ENCODE data around the gene AKR1D1. TPM values are rescaled to one million over a fixed set of nuclear protein-coding genes. Genes with fewer than 3 reads are reported as not detected.

The AKR1D1 gene
- total and polyA plus RNA-seq, 2 donors (not counting 1 experiment from before 2014, with no cell fraction given), result not detected

DNA sequence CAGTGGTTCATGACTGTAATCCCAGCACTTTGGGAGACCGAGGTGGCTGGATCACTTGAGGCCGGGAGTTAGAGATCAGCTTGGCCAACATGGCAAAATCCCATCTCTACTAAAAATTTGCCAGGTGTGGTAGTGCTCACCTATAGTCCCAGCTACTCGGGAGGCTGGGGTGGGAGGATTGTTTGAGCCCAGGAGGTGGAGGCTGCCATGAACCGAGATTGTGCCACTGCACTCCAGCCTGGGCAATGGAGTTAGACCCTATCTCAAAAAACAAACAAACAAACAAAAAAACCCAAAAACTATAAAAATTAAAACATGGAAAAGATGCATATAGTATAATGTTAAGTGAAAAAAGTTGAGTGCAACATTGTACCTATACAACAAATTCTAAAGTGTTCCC, 81.4 kb downstream of the AKR1D1 start:
- Mint-ChIP-seq H3K9me3 (ENCODE audit: insufficient read depth) (no peaks in the 10 kb centered on the region), H3K27ac (no peak overlapping the region), H3K4me1 (no peaks in the 10 kb centered on the region), H3K4me3 (no peak overlapping the region), H3K27me3 (no peaks in the 10 kb centered on the region)
- Histone ChIP-seq H3K4me3 (ENCODE audit: control extremely low read depth in 1 of 5, extremely low read depth in 1 of 5, insufficient read depth in 1 of 5, low read depth in 2 of 5, low read length in 4 of 5) (no peak overlapping the region), H3K4me2 (replicated peaks; ENCODE audit: low read depth, low read length, poor library complexity, severe bottlenecking) (no peak overlapping the region), H4K20me1 (ENCODE audit: control insufficient read depth, insufficient read depth, low read length, poor library complexity, severe bottlenecking) (no peaks in the 10 kb centered on the region), H3K36me3 (replicated peaks in 1 of 2; ENCODE audit: control extremely low read depth in 1 of 2, control insufficient read depth in 1 of 2, extremely low read depth in 1 of 2, insufficient read depth in 2 of 2, low read length in 1 of 2) (no peaks in the 10 kb centered on the region), H3K4me1 (ENCODE audit: control insufficient read depth in 2 of 2, insufficient read depth in 2 of 2, low read length in 2 of 2) (peaks cover 0 to 2% of the 10 kb centered on the region in 2 donors), H3K79me2 (ENCODE audit: control insufficient read depth, insufficient read depth, low read length) (no peaks in the 10 kb centered on the region), H2AFZ (ENCODE audit: insufficient read depth, low read depth, low read length, poor library complexity, severe bottlenecking) (no peak overlapping the region), H3K9ac (ENCODE audit: low read length) (no peak overlapping the region), H3K27me3 (replicated peaks in 1 of 4; ENCODE audit: control extremely low read depth in 1 of 4, control insufficient read depth in 3 of 4, insufficient read depth in 4 of 4, low read length in 3 of 4) (no peaks in the 10 kb centered on the region), H3K27ac (ENCODE audit: low read length in 2 of 2) (no peak overlapping the region), H3K9me3 (ENCODE audit: control extremely low read depth in 1 of 3, control insufficient read depth in 2 of 3, insufficient read depth in 1 of 3, low read length in 2 of 3) (no peaks in the 10 kb centered on the region)
- TF ChIP-seq EZH2 (IDR thresholded peaks at IDR 0.05; ENCODE audit: borderline replicate concordance, insufficient read depth, low read depth, low read length, poor library complexity, severe bottlenecking), result no peak
- TF ChIP-seq, protein P1, sequence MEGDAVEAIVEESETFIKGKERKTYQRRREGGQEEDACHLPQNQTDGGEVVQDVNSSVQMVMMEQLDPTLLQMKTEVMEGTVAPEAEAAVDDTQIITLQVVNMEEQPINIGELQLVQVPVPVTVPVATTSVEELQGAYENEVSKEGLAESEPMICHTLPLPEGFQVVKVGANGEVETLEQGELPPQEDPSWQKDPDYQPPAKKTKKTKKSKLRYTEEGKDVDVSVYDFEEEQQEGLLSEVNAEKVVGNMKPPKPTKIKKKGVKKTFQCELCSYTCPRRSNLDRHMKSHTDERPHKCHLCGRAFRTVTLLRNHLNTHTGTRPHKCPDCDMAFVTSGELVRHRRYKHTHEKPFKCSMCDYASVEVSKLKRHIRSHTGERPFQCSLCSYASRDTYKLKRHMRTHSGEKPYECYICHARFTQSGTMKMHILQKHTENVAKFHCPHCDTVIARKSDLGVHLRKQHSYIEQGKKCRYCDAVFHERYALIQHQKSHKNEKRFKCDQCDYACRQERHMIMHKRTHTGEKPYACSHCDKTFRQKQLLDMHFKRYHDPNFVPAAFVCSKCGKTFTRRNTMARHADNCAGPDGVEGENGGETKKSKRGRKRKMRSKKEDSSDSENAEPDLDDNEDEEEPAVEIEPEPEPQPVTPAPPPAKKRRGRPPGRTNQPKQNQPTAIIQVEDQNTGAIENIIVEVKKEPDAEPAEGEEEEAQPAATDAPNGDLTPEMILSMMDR (IDR thresholded peaks at IDR 0.05), result no peak
- intact Hi-C loops (cut with micrococcal nuclease), result no loop called here
- ChIA-PET CTCF (interaction anchor here (1.4 kb wide), 1 partner anchor 581 kb away, joined by 5 read pairs; no protein-coding TSS in a partner anchor), POLR2A (no interaction called here)
- DNase-seq (no peak), ATAC-seq (ENCODE audit: low read depth) (no peak)
- WGBS (ENCODE audit: insufficient coverage), result no CpG with 5 or more reads among the region's 4 CpGs

DNA sequence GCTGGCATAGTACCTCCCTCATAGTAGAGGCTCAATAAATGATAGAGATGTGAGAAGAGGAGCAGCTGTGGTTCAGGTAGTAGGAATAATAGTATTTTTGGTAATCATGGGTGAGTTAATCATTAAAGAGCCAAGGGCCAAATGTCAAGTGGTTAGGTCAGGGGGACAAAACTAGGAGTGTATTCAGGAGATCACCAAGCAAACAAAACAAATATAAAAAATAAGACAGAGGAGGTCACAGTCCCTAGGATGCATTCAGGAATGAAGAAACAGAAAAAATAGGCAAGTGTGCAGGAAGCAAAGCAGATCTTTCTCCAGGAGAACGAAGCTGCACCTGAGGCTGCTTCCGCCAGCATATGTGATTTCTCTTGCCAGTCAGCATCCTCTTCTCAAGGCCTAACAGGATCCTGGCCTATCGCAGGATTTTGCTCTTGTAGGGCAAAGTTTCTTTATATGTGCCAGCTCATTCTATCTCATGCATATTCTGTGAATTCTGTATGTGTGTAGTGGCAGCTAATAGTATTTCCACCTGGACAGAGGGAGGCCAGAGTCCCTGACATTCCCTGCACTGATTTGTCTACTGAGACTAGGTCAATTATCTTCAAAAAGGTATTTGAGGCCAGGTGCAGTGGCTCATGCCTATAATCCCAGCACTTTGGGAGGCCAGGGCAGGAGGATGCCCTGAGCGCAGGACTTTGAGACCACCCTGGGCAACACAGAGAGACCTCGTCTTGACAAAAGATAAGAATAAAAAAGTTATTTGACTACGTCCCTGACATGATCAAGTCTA, 82.7 kb downstream of the AKR1D1 start:
- no peaks in the 10 kb centered on the region for H3K4me1 Mint-ChIP-seq
- Histone ChIP-seq H3K9ac (ENCODE audit: low read length) (no peak overlapping the region), H3K4me3 (ENCODE audit: control extremely low read depth in 1 of 5, extremely low read depth in 1 of 5, insufficient read depth in 1 of 5, low read depth in 2 of 5, low read length in 4 of 5) (no peak overlapping the region), H3K27ac (ENCODE audit: low read length in 2 of 2) (no peak overlapping the region), H2AFZ (ENCODE audit: insufficient read depth, low read depth, low read length, poor library complexity, severe bottlenecking) (no peak overlapping the region), H4K20me1 (ENCODE audit: control insufficient read depth, insufficient read depth, low read length, poor library complexity, severe bottlenecking) (no peaks in the 10 kb centered on the region), H3K4me1 (ENCODE audit: control insufficient read depth in 2 of 2, insufficient read depth in 2 of 2, low read length in 2 of 2) (peaks cover 0 to 2% of the 10 kb centered on the region in 2 donors), H3K79me2 (ENCODE audit: control insufficient read depth, insufficient read depth, low read length) (no peaks in the 10 kb centered on the region), H3K27me3 (replicated peaks in 1 of 4; ENCODE audit: control extremely low read depth in 1 of 4, control insufficient read depth in 3 of 4, insufficient read depth in 4 of 4, low read length in 3 of 4) (no peaks in the 10 kb centered on the region), H3K36me3 (replicated peaks in 1 of 2; ENCODE audit: control extremely low read depth in 1 of 2, control insufficient read depth in 1 of 2, extremely low read depth in 1 of 2, insufficient read depth in 2 of 2, low read length in 1 of 2) (no peaks in the 10 kb centered on the region), H3K4me2 (replicated peaks; ENCODE audit: low read depth, low read length, poor library complexity, severe bottlenecking) (no peak overlapping the region), H3K9me3 (ENCODE audit: control extremely low read depth in 1 of 3, control insufficient read depth in 2 of 3, insufficient read depth in 1 of 3, low read length in 2 of 3) (no peaks in the 10 kb centered on the region)
- H3K27me3 Mint-ChIP-seq, result no peaks in the 10 kb centered on the region
- H3K27ac Mint-ChIP-seq, result no peak overlapping the region
- no peaks in the 10 kb centered on the region for H3K9me3 Mint-ChIP-seq (ENCODE audit: insufficient read depth)
- POLR2A ChIA-PET, result interaction anchor here (0.6 kb wide), 1 partner anchor 234 kb away, joined by 3 read pairs; no protein-coding TSS in a partner anchor
- DNase-seq, result no peak
- CTCF ChIA-PET, result interaction anchor here (0.7 to 1.4 kb wide), 3 partner anchors 258 to 580 kb away, joined by 4 to 5 read pairs (median 4); no protein-coding TSS in a partner anchor
- no peak for ATAC-seq (ENCODE audit: low read depth)
- TF ChIP-seq EZH2 (IDR thresholded peaks at IDR 0.05; ENCODE audit: borderline replicate concordance, insufficient read depth, low read depth, low read length, poor library complexity, severe bottlenecking), result no peak
- TF ChIP-seq, protein P1 (IDR thresholded peaks at IDR 0.05), result no peak
- WGBS (ENCODE audit: insufficient coverage), result 97% methylated on average over 3 of the region's 6 CpGs
- intact Hi-C loops (cut with micrococcal nuclease), result no loop called here
- H3K4me3 Mint-ChIP-seq, result no peak overlapping the region

Measured in B cell (primary cell).